Erythroblast (primary cell): Measurements from ENCODE around the gene ANAPC15.
"Not testable (repeated sequence)": the region's sequence is repeated elsewhere in the genome, so short reads cannot be mapped to it uniquely, and the experiment has no call there.

ENCODE experiments used
- GATA1 ChIP-seq: IDR thresholded peaks from 2 replicates; pipeline ENCODE4 v1.6.1; 2011; ENCODE audit warnings: low read depth, mild to moderate bottlenecking, control low read depth, low read length, moderate library complexity
- POLR2A ChIP-seq: IDR thresholded peaks from 2 replicates; pipeline ENCODE4 v1.6.1; 2011; ENCODE audit warnings: mild to moderate bottlenecking, low read length

DNA sequence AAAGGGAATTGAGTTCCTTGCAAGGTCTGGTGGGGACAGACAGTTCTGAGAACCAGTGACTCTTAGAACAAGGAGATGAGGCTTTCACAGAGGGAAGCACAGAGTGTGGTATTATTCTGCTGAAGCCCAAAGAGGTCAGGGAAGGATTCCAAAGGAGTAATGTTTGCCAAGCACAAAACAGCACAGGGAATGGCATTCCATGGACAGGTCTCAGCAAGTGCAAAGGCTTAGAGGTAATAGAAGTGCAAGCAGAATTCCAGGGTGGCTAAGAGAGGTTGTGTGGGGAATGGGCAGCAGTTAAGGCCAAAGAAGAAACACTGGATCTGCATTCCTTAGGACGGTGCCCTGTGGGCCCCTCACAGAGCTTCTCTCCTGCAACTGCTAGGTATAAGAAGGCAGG lies 29.6 kb upstream of the ANAPC15 start:
- not testable (repeated sequence) for TF ChIP-seq POLR2A, GATA1
